B cell (primary cell): ENCODE results near the gene RTN4. TPM values are rescaled to one million over a fixed set of nuclear protein-coding genes. Genes with fewer than 3 reads are reported as not detected.

Source experiments
- ATAC-seq: fragments of 200-7000 bp; cut with Tn5 transposase; one replicate; pipeline ENCODE4 v1.10.0; 2021; ENCODE audit warnings: low read depth, mild to moderate bottlenecking, moderate number of reproducible peaks, moderate library complexity
- CTCF ChIA-PET: fragments of 350-600 bp; sonication (Branson Sonifier 250); formaldehyde crosslinking; loops from one replicate; lab custom pipeline; 2021; ENCODE audit warnings: antibody characterized with exemption, inconsistent platforms; lab: Charles Lee
- POLR2A ChIA-PET: fragments of 350-600 bp; sonication (Branson Sonifier 250); formaldehyde crosslinking; loops from one replicate; lab custom pipeline; 2021; ENCODE audit warnings: antibody characterized with exemption; lab: Charles Lee
- DNase-seq: peaks from one replicate; pipeline ENCODE4 v3.0.0; 2013
- H2AFZ ChIP-seq: 2 replicates; pipeline ENCODE4 v1.6.1; 2012; ENCODE audit warnings: mild to moderate bottlenecking, low read depth, low read length; ENCODE audit not compliant: insufficient read depth, poor library complexity, severe bottlenecking
- H3K27ac ChIP-seq, 2 donors: 1 replicate in 1 of 2; 2 replicates in 1 of 2; pipeline ENCODE4 v1.5.1; 2012 to 2013; ENCODE audit warnings: low read length in 2 of 2, mild to moderate bottlenecking in 2 of 2, moderate library complexity in 1 of 2
- H3K27me3 ChIP-seq, 4 experiments: fragments of 200-600 bp in 1 of 4; sonication (generic) in 1 of 4; replicated peaks in 1 of 4; 1 replicate in 2 of 4; 2 replicates in 2 of 4; pipeline versions ENCODE4 v1.6.1 to v1.7.0; 2013 to 2016; ENCODE audit warnings: low read length in 3 of 4, mild to moderate bottlenecking in 2 of 4, mixed read lengths in 1 of 4, moderate library complexity in 1 of 4; ENCODE audit not compliant: insufficient read depth in 4 of 4, control insufficient read depth in 3 of 4; ENCODE audit errors: control extremely low read depth in 1 of 4
- H3K36me3 ChIP-seq, 2 experiments: replicated peaks in 1 of 2; 1 replicate in 1 of 2; 2 replicates in 1 of 2; pipeline versions ENCODE4 v1.6.1 to v1.7.1; 2013; ENCODE audit warnings: low read length in 1 of 2; ENCODE audit not compliant: insufficient read depth in 2 of 2, control insufficient read depth in 1 of 2; ENCODE audit errors: control extremely low read depth in 1 of 2, extremely low read depth in 1 of 2
- H3K4me1 ChIP-seq, 2 donors: fragments of 200-600 bp in 1 of 2; sonication (generic) in 1 of 2; 1 replicate in 1 of 2; 2 replicates in 1 of 2; pipeline versions ENCODE4 v1.5.1 to v1.6.1; 2013 to 2017; ENCODE audit warnings: low read length in 2 of 2; ENCODE audit not compliant: control insufficient read depth in 2 of 2, insufficient read depth in 2 of 2
- H3K4me2 ChIP-seq: replicated peaks from 2 replicates; pipeline ENCODE3; 2012; ENCODE audit warnings: mild to moderate bottlenecking, low read depth, low read length; ENCODE audit not compliant: poor library complexity, severe bottlenecking
- H3K4me3 ChIP-seq, 5 experiments: fragments of 200-600 bp in 1 of 5; sonication (generic) in 1 of 5; 1 replicate in 3 of 5; 2 replicates in 2 of 5; pipeline versions ENCODE4 v1.5.1 to v1.7.0; 2011 to 2016; ENCODE audit warnings: low read length in 4 of 5, mild to moderate bottlenecking in 4 of 5, low read depth in 2 of 5, control low read depth in 1 of 5, moderate library complexity in 1 of 5; ENCODE audit not compliant: insufficient read depth in 1 of 5; ENCODE audit errors: control extremely low read depth in 1 of 5, extremely low read depth in 1 of 5
- H3K79me2 ChIP-seq: fragments of 200-600 bp; sonication (generic); one replicate; pipeline ENCODE4 v1.6.0; 2016; ENCODE audit warnings: low read length; ENCODE audit not compliant: control insufficient read depth, insufficient read depth
- H3K9ac ChIP-seq: fragments of 200-600 bp; sonication (generic); 2 replicates; pipeline ENCODE4 v1.6.1; 2017; ENCODE audit warnings: mild to moderate bottlenecking, low read length, moderate library complexity
- H3K9me3 ChIP-seq, 3 donors: one replicate each; pipeline versions ENCODE4 v1.6.1 to v1.7.1; 2013; ENCODE audit warnings: low read length in 2 of 3; ENCODE audit not compliant: control insufficient read depth in 2 of 3, insufficient read depth in 1 of 3; ENCODE audit errors: control extremely low read depth in 1 of 3
- H4K20me1 ChIP-seq: 2 replicates; pipeline ENCODE4 v1.6.0; 2012; ENCODE audit warnings: mild to moderate bottlenecking, low read length; ENCODE audit not compliant: insufficient read depth, control insufficient read depth, poor library complexity, severe bottlenecking
- H3K27ac Mint-ChIP-seq: one replicate; pipeline ENCODE4 v1.8.0; 2021; ENCODE audit warnings: mixed read lengths
- H3K27me3 Mint-ChIP-seq: one replicate; pipeline ENCODE4 v1.8.0; 2021; ENCODE audit warnings: mixed read lengths
- H3K4me1 Mint-ChIP-seq: one replicate; pipeline ENCODE4 v1.8.0; 2021; ENCODE audit warnings: mixed read lengths
- H3K4me3 Mint-ChIP-seq: one replicate; pipeline ENCODE4 v1.8.0; 2021; ENCODE audit warnings: mixed read lengths
- H3K9me3 Mint-ChIP-seq: one replicate; pipeline ENCODE4 v1.8.0; 2022; ENCODE audit warnings: mixed read lengths; ENCODE audit not compliant: insufficient read depth
- CTCF ChIP-seq: fragments of 200-600 bp; IDR thresholded peaks from one replicate; pipeline ENCODE4 v1.8.0; 2022; ENCODE audit warnings: antibody characterized with exemption, mild to moderate bottlenecking
- EZH2 ChIP-seq: IDR thresholded peaks from 2 replicates; pipeline ENCODE4 v1.6.1; 2012; ENCODE audit warnings: borderline replicate concordance, low read depth, mild to moderate bottlenecking, moderate library complexity, low read length; ENCODE audit not compliant: insufficient read depth, poor library complexity, severe bottlenecking
- WGBS: methylation state at CpG from one replicate; pipeline ENCODE4 v1.1.5; 2013; ENCODE audit warnings: missing lambda C conversion rate; ENCODE audit not compliant: insufficient coverage; 5-methylcytosine and 5-hydroxymethylcytosine counted together
- intact Hi-C: fragments of 100-400 bp; cut with micrococcal nuclease; formaldehyde crosslinking; loops from one replicate; pipeline ENCODE4 v1.10.0; 2022
- polyA plus RNA-seq: library from polyadenylated mRNA; depleted of rRNA; stranded (reverse); fragments of >200 nt; gene quantifications from 2 replicates; pipeline ENCODE4 v1.2.3, GENCODE V29; 2012
- total RNA-seq, 2 donors: library from RNA; stranded (reverse); fragments of 120-200 nt in 1 of 2; gene quantifications; 1 replicate in 1 of 2; 2 replicates in 1 of 2; pipeline versions ENCODE4 v1.2.3 to v1.2.4, GENCODE V29; 2013 to 2022

Gene RTN4
- total and polyA plus RNA-seq, 2 donors (not counting 1 experiment from before 2014, with no cell fraction given) = 30.8 to 65.9 TPM

DNA sequence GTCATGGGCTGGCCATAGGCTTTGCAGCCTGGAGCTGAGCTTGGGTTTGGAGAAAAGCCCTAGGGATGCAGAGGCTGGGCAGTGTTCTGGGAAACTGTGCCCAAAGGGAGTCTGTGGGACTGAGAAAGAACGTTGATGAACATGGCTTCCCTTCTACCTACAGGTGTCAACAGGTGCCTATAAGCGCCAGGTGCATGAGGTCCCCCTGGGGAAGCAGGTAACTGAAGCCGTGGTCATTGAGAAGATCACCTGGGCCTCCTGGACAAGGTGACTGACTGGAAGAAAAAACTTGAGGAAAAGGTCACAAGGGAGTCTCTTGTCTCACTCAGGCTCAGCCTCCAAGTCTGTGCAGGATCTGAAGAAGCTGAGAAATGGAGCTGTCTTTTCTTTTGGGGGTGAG, 83.4 kb downstream of the RTN4 start:
- peak overlapping the region; percentile 12 for H3K27ac Mint-ChIP-seq
- 72% methylated on average over 2 of the region's 3 CpGs for WGBS

More for the DNA sequence above, 83.4 kb downstream of the RTN4 start:
- Mint-ChIP-seq H3K4me1 (peaks cover 15% of the 10 kb centered on the region), H3K27me3 (no peaks in the 10 kb centered on the region), H3K9me3 (no peaks in the 10 kb centered on the region), H3K4me3 (no peak overlapping the region)
- CTCF ChIA-PET = no interaction called here
- Histone ChIP-seq H2AFZ (no peak overlapping the region), H3K9ac (no peak overlapping the region), H4K20me1 (no peaks in the 10 kb centered on the region), H3K27ac (no peak overlapping the region), H3K27me3 (no peaks in the 10 kb centered on the region), H3K79me2 (no peaks in the 10 kb centered on the region), H3K9me3 (peaks cover 0 to 6% (median 0%) of the 10 kb centered on the region in 3 donors), H3K4me3 (no peak overlapping the region), H3K36me3 (peaks cover 0 to 31% of the 10 kb centered on the region in 2 experiments), H3K4me2 (no peak overlapping the region), H3K4me1 (peaks cover 0 to 5% of the 10 kb centered on the region in 2 donors)
- DNase-seq (no peak), ATAC-seq (no peak)
- TF ChIP-seq EZH2 (no peak), CTCF (no peak)
- intact Hi-C loops = no loop called here
- POLR2A ChIA-PET = no interaction called here
